GM18519 (cell line): Measurements from ENCODE around the gene ACD.
"Not testable (repeated sequence)": the region's sequence is repeated elsewhere in the genome, so short reads cannot be mapped to it uniquely, and the experiment has no call there.

Experiments
- ATAC-seq: cut with Tn5 transposase; IDR thresholded peaks from one replicate; pipeline ENCODE4 v1.9.1; 2021; ENCODE audit warnings: mild to moderate bottlenecking, moderate library complexity; ENCODE audit not compliant: unreplicated experiment, low FRiP score

The ACD gene

DNA sequence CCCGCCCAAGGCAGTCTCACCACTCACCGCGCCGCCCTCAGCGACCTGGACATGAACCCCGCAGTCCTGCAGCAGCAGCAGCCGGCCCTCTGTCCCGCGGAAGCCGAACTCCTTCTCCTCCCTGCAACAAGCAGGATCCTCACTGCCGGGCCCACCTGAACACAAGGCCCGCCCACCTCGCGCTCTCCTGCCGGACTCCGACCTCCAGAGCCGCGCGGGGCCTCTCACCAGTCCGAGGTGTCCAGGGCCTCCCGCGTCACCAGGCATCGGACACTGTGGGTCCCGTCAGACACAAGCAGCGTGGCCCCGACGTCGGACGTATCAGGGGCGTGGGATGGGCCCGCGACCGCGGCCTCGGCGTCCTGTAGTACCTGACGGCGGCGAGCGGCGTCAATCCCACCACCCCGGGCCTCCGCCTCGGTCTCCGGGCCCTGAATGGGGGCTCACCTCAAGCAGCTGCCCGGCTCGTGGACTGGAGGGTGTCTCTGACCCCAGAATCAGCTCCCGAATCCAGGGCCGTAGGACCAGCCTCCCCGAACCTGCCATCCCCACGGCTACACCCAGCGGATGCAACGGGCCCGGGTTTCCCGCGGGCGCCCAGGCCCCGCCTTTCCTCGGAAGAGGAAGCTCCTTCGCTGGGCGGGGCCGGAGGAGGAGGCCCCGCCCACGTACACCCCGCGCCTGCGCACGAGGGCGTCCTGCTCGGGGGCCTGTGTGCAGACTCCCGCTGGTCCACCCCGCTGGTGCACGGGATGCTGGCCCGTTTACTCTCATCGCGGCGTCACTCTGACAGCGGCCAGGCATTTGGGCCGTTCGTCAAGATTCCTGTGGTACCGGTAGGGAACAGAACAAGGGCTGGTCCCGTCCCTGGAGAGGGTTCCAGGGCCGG lies at the start of gene ACD:
ACD (minus strand) TSS at position 586 of the 889 bp plus-strand sequence; CDS start at position 546, 40 bp downstream.
- ATAC-seq, result peak; percentile 39

- ATAC-seq, result no peak
These were observed 49.0 kb upstream of the ACD start for GRCh38 chr16:67709050-67709449.

DNA sequence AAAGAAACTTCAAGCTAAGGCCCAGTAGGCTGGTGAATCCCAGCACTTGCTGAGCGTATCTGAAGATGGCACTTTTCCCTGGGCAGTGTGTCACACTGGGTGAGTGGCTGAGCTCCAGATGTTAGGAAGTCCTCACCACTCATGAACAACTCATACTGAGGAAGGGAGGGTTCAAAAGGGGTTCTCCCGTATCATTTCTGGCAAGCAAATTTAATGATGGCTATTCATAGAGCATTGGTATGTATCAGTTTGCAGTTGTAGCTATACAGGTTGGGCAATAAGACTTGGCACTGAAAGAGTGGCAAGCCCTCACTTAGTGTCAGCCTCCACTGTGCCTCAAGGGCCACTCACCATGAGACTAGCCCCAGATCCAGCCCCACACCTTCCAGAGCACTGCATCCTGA lies 48.3 kb upstream of the ACD start:
- ATAC-seq, result no peak

DNA sequence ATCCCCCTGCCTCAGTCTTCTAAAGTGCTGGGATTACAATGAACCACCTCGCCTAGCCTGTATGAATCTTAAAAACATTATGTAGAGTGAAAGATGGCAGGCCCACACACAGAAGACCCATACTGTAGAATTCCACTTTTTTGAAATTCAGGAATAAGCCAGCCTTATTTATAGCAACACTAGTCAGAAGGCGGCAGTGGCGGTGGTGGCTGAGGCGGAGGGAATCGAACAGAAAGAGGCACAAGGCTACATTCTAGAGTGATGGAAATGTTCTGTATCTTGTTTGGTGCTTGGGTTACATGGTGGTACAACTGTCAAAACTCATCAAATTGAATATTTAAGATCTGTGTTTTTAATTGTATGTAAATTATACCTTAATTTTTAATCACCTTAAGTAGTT lies 47.7 kb upstream of the ACD start:
- no peak for ATAC-seq

- ATAC-seq, result no peak
These were observed 47.1 kb upstream of the ACD start for GRCh38 chr16:67707210-67707609.

DNA sequence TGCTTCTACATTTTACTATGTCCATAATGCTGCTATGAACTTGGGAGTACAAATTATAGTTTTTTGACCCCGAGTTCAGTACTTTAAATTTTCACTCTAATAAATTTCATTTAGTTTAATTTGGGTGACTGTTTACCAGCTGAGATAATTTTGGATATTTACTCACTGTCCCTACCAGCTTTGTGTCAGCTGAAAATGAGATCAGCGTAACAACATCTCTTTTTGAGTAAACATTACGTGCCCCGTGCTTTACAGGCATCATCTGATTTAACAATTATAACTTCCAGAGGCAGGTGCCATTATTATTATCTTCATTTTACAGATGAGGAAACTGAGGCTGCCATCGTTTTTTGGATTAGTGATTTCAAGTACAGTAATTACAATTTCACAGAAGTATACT lies 44.0 kb upstream of the ACD start:
- no peak for ATAC-seq

DNA sequence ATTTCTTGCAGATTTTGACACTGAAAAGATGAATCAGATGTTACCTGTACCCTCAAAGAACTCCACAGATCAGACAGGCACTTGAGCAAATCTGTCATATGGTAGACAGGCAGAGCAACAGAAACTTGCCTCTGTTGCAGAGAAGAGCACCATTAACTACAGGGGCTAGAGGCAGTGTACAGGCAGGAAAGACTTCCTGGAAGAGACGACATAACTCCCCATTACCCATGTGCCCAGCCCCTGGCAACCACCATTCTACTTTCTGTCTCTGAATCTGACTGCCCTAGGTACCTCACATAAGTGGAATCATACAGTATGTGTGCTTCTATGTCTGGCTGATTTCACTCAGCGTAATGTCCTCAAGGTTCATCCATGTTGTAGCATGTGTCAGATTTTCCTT lies 43.6 kb upstream of the ACD start:
- ATAC-seq, result no peak

DNA sequence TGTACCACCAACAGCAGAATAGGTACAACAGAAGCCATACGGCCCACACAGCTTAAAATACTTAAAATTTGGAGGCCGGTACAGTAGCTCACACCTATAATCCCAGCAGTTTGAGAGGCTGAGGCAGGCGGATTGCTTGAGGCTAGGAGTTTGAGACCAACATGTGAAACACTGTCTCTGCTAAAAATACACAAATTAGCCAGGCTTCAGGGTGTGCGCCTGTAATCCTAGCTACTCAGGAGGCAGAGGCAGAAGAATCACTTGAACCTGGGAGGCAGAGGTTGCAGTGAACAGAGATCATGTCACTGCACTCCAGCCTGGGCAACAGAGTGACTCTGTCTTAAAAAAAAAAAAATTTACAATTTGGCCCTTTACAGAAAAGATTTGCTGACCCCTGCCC lies 42.1 kb upstream of the ACD start:
- ATAC-seq, result no peak

GRCh38 chr16:67701420-67701819 lies 41.4 kb upstream of the ACD start:
- no peak for ATAC-seq

DNA sequence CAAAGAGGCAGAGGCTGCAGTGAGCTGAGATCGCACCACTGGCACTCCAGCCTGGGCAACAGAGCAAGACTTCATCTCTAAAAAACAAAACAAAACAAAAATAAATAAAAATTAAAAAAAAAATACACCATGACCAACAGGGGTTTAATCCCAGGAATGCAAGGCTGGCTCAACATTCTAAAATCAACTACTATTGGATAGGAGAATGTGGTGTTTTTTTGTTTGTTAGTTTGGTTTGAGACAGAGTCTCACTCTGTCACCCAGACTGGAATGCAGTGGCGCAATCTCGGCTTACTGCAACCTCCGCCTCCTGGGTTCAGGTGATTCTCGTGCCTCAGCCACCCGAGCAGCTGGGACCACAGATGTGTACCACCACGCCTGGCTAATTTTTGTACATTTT lies 39.2 kb upstream of the ACD start:
- ATAC-seq, result no peak

DNA sequence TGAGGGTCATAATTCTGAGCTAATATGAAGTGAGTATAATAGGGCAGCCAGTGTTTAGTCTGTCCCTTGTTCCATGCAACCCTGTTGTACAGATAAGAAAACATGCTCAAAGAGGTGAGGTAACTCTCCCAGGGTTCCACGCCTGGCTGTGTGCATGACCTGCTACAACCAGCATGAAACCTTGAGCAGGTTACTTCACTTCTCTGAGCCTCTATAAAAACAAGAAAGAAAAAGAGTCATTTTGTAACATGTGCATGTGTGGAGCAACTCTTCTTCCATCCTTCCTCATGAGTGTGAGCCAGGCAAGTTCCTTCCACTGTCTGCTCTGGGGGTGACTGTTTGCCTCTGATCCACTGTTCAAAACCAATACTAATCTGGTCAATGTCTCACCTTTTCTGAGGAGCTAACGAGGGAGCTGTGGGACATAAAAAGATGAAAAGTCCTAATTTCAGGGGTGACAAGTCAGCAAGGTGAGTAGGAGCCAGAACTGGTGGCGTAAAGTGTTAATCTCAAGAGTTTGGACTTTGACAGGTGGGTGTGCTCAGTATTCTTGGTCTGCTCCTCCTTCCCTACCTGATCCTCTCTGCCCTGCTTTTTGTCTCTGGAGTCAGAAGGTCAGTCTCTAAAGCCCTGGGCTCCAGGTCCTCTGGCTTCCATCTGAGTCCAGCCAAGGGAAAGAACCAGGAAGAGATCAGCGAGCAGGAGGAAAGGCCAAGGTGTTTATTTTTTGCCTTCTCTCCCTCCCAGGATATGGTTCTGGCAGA lies 37.5 kb upstream of the ACD start:
- ATAC-seq, result no peak

DNA sequence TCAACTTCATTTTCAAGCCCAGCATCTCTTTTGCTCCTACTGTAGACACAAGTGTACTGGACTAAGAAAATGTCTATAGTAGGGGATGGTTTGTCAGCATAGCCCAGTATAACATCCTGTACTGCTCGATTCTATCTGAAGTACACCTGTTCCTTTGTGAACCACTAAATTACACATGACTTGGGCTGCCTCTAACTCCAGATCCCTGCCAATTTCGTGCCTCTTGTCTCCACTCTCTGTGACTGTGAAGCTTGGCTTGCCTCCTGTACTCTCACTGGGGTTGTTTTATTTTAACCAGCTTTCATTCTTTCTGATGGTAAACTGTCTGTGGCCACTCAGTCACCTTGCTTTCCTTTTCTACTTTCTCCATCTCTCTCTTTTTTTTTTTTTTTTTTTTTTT lies 34.6 kb upstream of the ACD start:
- no peak for ATAC-seq

DNA sequence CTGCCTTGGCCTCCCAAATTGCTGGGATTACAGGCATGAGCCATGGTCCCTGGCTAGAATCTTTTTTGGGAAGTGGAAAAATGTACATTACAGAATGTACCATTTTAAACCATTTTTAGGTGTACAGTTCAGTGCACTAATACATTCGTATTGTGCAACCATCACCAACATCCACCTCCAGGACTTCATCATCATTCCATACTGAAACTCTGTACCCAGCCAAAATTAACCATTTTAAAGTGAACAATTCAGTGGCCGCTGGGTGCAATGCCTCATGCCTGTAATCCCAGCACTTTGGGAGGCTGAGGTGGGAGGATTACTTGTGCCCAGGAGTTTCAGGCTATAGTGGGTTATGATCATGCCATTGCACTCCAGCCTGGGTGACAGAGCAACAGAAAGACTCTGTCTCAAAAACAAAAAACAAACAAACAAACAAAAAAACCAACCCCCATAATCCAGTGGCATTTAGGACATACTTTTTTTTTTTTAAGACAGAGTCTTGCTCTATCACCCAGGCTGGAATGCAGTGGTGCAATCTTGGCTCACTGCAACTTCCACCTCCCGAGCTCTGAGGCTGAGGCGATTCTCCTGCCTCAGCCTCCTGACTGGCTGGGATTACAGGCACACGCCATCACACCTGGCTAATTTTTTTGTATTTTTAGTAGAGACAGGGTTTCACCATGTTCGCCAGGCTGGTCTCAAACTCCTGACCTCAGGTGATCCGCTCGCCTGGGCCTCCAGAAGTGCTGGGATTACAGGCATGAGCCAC lies 33.6 kb upstream of the ACD start:
- ATAC-seq, result not testable (repeated sequence)

DNA sequence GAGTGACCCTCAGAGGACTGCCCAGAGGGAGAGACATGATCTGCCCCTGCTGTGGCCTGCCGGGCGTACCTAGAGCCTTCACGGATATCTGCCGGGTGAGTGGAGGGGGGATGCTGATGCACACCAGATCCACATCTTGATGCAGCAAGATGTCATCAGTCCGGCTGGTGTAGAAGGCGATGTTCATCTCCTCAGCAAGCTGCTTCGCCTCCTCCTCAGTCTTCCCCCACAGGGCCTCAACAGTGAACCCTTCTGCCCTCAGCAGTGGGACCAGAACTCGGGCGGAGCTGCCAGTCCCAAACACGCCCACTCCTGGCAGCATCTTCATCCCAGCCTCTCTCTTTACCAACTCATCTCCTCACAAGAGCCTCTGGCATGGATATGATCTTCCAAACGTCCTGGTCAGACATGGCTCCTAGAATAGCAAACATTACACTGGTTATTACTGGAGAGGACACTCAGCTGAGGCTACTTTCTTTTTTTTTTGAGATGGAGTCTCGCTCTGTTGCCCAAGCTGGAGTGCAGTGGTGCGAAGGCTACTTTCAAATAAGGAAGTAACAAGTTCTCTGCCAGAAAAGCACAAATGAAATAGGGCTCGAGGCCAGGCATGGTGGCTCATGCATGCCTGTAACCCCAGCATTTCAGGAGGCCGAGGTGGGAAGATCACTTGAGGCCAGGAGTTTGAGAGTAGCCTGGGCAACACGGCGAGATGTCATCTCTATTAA lies 25.5 kb upstream of the ACD start:
- no peak for ATAC-seq

DNA sequence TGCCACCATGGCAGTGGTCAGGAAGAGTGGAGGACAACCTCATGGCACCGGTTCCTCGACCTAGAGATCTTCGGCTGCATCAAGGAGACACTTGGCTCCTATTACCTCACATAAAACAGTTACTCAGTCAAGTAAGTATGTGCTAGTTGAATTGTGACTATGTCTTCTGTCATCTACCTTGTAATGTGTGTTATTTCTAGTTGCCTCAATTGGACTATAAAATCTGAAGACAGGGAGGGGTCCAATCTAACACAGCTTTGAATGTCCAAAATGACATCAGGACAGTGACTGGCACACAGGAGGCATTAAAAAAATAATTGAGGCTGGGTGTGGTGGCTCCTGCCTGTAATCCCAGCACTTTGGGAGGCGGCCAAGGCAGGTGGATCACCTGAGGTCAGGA lies 23.7 kb upstream of the ACD start:
- ATAC-seq, result no peak

- no peak for ATAC-seq
These were observed 20.2 kb upstream of the ACD start for GRCh38 chr16:67679935-67680897.

DNA sequence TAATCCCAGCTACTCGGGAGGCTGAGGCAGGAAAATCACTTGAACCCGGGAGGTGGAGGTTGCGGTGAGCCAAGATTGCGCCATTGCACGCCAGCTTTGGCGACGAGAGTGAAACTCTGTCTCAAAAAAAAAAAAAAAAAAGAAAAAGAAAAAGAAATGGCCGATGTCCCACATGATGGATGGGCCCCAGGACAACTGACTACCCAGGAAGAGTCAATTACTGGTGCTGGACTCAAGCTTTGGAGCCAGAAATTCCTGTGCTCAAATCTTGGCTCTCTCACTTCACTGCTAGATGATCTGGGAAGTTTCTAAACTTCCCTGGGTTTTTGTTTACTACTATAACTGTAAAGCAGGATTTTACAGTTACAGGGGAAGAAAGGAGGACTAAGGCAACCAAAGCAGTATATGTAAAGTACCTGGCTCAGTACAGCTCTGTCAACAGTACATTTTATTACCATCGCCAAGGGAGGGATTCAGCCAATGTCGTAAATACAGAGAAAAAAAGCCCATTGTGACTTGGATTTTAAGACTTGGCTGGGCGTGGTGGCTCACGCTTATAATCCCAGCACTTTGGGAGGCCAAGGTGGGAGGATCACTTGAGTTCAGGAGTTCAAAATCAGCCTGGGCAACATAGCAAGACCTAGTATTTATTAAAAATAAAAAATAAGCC lies 18.4 kb upstream of the ACD start:
- ATAC-seq, result no peak

- no peak for ATAC-seq
These were observed 17.7 kb upstream of the ACD start for GRCh38 chr16:67677712-67678111.

DNA sequence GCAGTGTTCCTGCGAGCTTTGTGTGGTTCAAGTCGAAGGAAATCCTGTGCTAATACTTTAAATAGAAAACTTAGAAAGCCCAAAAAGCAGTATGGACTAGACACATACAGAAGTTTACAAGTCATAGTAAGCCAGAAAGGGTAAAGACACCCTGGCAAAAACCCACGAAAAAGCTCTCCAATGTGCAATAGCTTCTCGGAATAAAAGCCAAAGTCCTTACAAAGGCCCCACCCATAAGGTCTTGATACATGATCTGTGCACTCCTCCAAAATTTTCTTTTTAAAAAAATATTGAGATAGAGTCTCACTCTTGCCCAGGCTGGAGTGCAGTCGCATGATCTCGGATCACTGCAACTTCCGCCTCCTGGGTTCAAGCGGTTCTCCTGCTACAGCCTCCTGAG lies 16.9 kb upstream of the ACD start:
- ATAC-seq, result no peak
